Inflammatory macrophage (primary cell): ENCODE results near the gene MRPS22.
A peak's percentile ranks its signal among the peaks of the same experiment; 100 is the strongest.
"Not testable (repeated sequence)": the region's sequence is repeated elsewhere in the genome, so short reads cannot be mapped to it uniquely, and the experiment has no call there.

Source experiments
- DNase-seq, 2 donors: peaks; one replicate each; pipeline ENCODE4 v3.0.0-alpha.2; 2020 to 2022

MRPS22 gene

DNA sequence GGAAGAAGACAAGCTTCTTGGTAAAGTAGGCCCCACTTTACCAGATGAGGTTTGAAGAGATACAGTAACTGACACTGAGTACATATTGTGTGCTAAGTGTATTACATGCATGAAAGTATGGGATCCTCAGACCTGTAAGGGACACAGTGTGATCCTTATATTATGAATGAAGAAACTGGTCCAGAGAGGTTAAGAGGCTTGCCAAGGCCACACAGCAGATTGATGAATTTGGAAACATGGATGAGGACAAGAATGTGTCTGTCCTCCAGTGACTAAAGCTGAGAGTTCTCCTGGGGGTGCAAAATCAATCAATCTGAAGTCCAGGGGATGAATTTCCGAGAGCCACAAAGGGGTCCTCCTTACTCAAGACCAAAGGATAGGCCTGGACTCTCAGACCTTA is 31.4 kb upstream of the MRPS22 start:
- no peak for DNase-seq

DNA sequence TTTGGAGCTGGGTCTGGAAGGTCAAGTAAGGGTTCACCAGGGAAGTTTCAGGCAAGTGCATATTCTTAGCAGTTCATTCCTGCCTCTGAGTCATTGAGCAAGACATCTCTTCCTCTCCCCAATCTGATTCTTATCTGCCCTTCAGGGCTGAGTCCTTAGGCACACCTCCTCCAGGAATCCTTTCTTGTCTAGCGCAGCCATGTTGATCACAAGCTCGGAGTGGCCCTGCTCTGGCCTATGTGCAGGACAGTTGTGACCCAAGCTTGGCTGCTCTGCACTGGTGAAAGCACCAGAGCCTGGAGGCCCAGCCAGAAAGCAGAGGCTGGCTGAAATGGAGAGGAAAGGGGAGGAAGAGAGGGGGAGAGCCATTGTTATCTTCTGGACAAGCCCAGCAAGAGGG is 30.9 kb upstream of the MRPS22 start:
- DNase-seq = no peak

DNA sequence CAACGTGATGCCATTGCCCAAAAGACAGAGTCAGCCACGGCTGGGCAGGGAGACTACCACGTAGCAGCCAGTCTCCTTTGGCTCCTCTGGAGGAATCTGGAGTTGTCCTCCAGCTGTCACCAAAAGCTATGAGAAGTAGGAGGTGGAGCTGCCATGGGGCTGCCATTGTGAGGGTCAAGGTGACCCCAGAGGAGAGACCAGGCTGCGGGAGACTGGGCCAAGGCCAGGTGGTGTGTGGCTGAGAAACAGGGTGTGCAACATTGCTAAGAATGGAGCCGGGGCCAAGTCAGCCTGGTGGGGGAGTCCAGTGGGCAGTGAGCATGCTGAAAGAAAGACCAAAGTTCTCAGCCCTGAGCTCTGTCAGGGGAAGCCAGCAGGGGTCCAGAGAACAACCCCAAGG is 29.9 kb upstream of the MRPS22 start:
- no peak for DNase-seq

DNA sequence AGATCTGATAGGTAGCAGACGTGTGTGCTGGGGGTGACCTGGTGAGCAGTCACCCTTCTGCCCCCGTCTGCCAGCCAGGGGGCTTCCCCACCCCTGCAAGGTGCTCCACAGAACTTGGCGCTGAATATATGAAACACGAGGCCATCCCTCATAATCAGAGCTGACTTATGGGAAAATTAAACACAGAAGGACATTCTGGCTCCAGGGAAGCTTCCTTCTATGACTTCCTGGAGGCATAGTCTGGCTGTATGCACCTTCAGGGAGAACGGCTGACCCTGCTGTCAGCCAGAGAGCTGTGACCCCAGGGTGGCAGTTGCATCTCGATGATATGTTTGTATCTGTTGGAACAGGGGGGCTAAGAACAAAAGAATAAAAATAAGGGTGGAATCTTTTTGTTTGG is 26.6 kb upstream of the MRPS22 start:
- DNase-seq = no peak

DNA sequence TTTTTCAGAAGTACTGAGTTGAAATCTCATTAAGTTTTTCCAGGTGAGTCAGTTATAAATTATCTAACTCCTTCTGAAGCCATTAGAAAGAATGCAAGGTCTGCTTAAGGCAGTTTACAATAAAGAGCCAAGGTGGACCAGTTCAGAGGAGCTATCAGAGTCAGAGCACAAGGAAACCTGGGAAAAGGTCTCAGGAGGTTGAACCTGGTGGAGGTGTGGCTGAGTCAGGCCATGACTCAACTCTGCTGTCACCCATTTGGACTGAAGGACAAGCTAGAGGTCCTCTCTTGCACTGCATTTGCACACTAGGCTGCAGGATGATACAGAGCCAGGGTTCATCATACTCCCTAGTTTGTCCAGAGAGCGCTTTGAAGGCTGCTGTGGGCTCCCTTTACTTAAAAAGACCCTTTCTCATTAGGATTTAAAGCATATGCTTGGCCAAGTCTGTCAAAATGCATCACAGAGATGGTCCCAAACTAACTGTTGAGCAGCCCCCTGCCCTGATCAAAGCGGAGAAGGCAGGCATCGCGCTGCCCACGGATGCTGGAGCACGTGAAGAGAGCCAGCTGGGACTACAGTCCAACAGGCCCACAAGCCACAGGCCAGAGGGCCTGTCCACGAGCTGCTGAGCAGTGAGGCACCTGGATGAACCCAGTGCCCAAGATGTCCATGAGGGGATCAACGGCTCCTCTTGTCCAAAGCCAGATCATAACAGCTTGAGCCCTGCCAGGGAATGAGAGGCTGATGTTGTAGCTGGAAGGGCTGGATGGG is 26.0 kb upstream of the MRPS22 start:
- DNase-seq = no peak

DNA sequence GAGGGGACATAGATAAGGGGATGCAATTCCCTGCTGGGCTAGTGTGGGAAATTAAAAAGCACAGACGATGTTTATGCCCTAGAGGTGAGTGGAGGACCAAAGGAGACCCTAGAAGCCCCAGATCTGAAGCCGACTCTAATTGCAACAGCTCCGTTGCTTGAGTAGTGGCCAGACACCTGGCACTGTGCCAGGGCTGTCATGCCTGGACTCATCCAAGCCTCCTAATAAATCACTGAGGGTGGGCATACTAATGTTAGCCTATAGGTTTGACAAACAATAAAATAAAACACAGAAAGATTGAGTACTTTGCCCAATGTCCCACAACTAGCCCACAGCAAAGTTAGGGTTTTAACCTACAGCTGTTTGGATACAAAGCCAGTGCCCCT is 25.4 kb upstream of the MRPS22 start:
- DNase-seq = no peak

DNA sequence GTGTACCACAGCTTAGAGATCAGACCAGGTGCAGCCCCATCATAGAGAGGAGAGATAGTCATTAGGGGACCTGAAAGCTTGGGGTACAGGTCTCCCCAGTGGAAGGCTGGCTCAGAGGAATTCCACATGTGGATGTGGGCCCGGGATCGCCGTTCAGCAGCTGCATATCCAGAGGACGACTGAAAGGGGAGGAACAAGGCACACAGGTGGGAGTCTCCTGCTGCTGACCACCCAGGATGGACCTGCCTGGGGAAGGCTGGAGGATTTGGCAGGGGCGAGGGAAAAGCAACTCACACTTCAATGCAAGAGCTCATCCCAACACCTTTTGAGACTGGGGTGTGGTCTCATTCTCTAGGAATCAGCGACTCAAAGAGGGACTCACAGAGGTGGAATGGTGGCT is 25.0 kb upstream of the MRPS22 start:
- DNase-seq = no peak

DNA sequence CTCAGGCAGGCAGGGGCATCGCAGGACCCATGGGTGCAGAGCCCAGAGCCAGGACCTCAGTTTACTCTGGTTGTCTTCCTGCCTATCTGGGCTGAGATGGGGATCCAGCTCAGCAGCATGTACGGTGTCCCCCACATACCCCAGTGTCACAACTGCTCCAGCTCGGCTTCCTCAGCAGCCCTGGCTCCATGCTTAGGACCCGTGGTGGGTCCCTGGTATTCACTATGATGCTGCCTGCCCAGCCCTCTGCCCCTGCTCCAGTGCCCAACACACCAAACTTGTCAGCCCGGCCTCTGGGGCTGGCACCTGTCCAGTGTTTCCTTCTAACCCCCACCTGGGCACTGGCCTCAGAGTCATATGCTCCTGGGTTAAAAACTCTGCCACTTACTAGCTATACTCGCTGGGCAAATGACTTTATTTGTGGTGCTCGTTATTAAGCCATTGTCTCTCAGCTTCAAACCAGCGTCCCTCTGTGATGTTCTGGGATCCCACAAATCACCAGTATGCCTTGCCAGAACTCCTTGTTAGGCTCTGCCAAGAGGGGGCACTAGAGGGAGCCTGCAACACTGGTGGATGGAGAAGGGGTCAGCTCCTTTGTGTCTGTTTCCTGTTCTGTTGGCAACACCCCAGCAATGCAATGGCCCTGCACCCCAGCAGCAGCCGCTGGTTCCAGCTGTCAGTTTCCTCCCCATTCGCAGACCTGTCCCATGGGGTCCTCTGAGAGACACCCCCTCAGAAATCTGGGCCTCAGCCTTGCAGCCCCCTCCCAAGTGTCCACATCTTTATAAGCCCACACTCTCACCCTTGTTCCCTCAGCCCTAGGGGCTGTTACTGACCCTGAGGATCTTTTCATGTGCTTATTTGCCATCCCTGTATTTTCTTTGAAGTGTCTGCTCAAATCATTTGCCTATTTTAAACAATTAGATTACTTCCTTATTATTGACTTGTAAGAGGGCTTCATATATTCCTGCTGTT is 24.1 kb upstream of the MRPS22 start:
- no peak for DNase-seq

DNA sequence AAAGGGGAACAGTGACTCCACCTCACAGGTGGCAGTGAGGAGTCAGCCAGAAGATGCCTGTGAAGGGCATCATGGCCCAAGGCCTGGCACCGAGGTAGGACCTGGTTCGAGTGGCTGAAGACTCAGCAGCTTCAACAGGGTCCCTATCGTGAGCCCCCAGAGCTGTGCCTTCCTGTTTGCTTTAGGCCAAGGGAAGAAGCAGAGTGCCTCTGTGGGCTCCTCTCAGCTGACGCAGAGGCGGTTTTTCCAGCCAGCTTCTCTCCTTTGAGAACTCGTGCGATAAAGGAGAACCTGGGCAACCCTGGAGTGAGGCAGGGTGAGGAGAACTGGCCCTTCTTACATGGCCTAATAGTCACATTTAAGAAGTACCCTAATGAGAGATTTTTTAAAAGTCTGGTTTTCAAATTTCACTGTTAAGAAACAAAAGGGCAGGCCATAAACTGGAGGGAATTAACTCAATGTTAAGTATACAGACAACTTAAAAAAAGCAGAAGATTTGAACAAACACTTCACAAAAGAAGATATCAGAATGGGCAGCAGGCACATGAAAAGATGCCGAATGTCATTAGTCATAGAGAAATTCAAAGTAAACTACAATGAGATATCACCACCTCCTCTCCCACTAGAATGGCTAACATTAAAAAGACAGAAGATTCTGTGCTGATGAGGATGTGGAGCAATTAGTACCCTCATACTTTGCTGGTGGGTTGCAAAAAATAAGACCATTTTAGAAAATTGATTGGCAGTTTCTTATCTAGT is 23.1 kb upstream of the MRPS22 start:
- DNase-seq = no peak

DNA sequence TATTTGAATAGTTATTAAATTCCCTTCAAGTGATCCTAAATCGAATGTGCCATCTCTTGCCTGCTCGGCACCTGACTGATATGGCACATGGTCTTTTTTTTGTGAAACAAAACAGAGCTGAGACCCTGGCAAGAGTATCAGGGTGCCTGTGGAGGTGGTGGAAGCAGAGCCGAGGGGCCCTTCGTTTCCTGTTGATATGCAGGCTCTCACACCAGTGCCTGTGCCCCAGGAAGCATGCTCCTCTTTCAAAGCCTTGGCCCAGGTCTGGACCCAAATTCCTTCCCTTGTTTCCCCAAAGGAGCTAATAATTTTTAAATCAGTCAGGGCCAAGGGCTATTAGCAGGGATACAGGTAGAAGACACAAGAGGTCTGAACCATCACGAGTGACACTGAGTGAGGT is 21.5 kb upstream of the MRPS22 start:
- DNase-seq = no peak

DNA sequence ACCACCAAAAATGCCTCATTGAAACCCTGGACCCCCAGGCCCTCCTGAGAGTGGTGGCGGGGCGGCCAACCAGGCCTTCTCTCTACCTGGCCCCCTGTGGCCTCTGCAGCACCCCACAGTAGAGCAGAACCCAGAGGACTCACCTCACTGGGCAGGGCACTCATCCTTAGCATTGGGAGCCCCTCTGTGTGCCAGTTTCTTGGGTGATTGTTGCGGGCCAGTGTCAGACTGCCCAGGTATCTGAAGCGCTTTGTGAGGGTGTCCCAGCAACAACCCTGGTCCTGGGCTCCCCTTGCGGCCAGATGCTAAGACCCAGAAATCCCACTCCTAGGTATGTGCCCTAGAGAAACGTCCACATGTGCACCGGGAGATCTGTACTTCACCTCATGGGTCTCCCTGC is 20.7 kb upstream of the MRPS22 start:
- no peak for DNase-seq

DNA sequence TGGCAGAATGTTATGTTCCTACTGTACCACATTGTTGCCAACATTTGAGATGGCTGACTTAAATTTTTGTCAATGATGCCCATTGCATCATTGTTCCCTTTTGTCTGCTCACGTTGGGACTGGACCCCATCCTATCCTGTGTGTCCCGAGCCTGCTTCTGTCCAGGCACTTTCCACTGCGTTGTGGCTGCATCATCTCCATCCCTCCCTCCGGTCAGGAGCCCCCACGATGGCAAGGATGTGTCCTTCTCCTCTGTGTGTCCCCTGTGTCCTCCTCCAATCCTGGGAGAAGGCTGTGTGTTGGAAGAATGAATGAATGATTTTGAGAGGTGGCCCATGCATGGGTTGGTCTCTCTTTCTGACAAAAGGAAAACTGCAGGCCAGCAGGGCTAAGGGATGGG is 19.4 kb upstream of the MRPS22 start:
- no peak for DNase-seq

DNA sequence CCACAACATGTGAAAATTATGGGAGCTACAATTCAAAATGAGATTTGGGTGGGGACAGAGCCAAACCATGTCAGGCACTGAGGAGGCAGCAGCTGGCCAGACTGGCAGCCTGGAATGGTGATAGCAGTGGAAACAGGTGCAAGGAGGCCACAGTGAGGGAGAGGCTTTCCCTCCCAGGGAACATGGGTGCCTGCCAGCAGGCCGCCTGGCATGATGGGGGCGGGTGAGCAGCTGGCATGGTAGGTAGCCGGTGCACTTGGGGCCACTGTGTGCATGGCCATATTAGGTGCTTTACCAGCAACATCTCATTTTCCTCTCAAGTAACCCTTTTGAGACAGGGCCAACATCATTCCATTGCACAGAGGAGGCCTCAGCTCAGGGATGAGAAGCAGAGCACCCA is 18.3 kb upstream of the MRPS22 start:
- DNase-seq = no peak

DNA sequence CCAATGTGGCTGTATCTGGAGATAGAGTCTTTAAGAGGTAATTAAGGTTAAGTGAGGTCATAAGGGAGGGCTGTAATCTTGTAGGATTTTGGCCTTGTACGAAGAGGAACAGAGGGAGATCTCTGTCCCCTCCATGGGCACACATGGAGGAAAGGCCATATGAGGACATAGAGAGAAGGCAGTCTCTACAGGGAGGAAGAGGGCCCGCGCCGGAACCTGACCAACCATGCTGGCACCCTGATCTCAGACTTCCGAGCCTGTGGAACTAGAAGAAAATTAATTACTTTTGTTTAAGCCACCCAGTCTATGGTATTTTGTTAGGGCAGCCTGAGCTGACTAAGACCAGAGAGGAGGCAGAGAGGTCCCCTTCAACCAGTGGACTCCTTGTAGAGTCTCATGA is 17.7 kb upstream of the MRPS22 start:
- no peak for DNase-seq

DNA sequence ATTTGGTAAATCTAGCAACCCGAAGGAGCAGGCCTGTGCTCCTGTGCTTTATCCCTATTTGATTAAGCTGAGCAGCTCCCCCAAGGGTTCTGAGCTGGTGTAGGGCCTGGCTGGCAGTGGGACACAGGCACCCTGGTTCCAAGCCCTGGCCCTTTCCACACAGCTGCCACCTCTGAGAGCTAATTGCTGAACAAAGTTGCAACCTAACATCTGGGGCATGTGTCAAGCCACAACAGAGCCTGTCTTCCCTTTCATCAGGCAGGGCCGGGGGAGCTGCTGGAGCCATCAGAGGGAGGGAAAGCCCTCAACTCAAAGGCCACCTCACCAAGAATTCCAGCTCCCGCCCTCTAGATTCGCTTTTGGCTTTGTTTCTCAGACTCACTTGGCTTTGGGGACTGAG is 17.1 kb upstream of the MRPS22 start:
- DNase-seq = no peak

DNA sequence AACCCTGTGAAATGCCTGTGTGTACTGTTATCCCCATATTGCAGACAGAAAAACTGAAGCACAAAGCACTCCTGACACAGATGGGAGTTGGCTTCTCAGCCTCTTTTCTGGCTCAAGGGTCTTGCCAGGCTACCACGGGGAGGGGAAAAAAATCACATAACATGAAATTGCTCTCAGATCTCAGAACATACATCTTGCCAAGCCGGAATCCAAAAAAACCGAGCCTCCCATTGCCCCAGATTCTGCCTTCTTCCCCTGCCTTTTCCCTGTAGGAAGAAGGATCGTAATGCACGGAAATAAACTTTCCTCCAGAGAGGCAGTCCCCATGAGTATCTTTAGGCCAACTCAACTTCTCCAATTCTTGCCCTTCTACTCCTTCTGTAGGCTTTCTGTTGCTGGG is 16.6 kb upstream of the MRPS22 start:
- DNase-seq = no peak

DNA sequence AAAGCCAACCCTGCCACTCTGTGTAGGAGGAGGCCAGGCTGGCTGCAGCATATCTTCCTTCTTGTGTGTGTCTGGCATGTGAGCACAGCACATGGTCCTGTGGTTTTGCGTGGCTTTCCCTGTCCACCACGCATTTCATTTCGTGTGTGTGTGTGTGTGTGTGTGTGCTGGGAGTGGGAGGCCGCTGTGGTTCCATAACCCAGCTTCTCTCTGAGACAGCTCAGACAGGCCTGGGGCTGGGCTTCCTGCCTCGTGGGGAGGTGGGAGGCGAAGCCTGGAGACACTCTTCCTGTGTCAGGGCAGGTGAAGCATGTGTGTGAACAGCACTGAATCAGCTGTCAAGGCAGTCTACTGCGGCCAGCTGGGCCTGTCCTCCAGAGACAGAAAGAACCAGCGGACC is 16.0 kb upstream of the MRPS22 start:
- DNase-seq = peak; percentile 28 to 70

DNA sequence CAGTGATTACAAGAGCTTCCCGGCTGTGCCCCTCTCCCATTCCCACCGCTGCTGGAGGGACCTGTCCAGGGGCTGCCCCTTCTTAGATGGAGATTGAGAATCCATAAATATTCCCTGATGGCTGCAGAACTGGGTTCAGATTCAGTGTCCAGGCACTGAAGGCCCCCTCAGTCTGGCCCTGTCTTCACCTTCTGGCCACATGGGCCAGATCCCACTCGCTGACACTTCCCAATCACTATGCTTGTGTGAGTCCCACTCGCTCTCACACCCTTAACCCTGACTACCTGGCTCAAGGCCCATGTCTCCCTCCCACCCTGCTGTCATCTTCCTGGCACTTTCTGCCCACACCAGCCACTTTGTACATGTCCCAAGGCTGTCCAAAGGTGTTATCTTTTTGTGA is 15.5 kb upstream of the MRPS22 start:
- DNase-seq = no peak

DNA sequence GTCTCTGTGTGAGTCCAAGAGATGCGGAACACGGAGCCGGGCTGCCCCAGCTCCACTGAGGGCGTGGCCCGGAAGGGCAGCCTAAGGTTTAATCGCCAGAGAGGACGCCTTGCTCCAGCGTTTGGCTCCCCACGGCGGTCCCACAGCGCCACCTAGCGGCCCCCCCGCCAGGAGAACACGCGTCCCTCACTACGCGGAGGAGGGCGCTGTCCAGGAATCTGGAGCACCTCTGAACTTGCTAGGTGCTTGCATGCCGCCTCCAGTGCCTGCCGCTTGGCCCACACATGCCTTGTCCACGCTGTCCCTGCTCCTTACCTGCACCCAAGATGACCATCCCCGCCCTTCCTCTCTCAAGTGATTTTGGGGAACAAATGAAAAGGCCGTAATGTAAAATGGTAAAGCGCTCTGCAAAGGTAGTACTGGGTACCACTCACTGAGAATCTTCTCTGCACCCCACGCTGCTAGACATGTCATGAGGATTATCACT is 14.4 kb upstream of the MRPS22 start:
- DNase-seq = peak; percentile 91 to 92

DNA sequence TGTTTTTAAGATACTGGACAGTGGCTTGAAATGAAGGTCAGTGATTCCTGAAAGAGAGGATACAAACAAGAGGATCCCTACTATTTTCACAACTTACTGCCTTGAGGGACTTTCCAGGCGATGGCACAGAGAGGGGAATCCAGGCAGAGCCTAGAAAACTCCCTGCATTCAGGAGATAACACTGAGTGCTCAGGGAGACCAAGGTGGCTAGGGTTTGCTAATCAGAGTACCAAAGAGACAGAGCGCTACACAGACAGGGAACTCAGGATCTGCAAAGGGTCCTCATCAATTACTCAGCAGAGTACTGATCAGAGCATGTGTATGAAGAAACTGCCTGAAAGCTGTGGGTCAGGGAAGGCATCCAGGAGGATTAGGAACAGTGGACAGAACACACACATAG is 11.7 kb upstream of the MRPS22 start:
- DNase-seq = no peak

DNA sequence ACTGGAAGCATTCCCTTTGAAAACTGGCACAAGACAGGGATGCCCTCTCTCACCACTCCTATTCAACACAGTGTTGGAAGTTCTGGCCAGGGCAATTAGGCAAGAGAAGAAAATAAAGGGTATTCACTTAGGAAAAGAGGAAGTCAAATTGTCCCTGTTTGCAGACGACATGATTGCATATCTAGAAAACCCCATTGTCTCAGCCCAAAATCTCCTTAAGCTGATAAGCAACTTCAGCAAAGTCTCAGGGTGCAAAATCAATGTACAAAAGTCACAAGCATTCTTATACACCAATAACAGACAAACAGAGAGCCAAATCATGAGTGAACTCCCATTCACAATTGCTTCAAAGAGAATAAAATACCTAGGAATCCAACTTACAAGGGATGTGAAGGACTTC is 9.1 kb upstream of the MRPS22 start:
- not testable (repeated sequence) for DNase-seq

DNA sequence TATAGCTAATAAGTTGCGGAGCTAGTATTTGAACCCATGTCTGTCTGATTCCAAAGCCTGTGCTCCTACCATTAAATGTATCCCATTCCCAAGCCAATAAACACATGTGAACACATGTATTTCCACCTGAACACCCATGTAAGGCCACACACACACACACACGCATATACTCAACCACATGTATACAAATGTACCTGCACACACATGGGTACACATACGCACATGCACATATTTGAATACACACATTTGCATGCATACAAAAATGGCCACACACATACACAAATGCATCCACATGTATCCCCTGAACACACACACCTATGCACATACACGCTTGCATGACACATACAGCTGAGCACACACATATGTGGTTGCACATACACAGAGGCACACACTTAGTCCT is 5.4 kb upstream of the MRPS22 start:
- DNase-seq = no peak
